ENCODE results near the gene C19orf12.

DNA sequence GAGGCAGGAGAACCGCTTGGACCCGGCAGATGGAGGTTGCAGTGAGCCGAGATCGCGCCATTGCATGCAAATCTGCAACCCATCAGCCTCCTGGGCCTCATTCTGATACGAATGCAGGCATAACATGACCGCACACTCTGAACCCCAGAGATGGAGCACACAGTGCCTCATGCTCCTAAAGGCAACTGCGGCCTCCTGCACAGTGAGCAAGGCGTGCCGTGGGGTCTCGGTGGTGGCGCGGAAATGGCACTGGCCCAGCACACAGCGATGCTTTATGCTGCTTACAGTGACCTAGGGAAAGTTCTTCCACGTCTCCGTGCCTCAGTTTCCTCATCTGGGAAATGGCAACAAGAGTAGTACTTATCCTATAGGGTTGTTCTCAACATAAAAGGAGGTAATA is 2.0 kb upstream of the C19orf12 start:
- TF ChIP-seq CTCF (conservative IDR thresholded peaks at IDR 0.05; ENCODE audit: low read length) (no peak), EZH2phosphoT487 (IDR thresholded peaks at IDR 0.05; ENCODE audit: borderline replicate concordance, low read depth, low read length) (no peak)

Data from OCI-LY7 (cell line).